Bronchial epithelial cell (primary cell): ENCODE data around the gene ZNF445. TPM values are rescaled to one million over a fixed set of nuclear protein-coding genes. Genes with fewer than 3 reads are reported as not detected.
A peak's percentile ranks its signal among the peaks of the same experiment; 100 is the strongest.

ENCODE experiments used
- DNase-seq: peaks from one replicate; pipeline ENCODE4 v3.0.0-alpha.2; 2010; ENCODE audit warnings: low read depth
- FAIRE-seq: peaks from 2 replicates; lab custom pipeline; 2011; peaks lifted over from hg19 to GRCh38; lab: Jason Lieb, UNC
- H3K27me3 ChIP-seq: 2 replicates; pipeline ENCODE4 v1.5.1; 2011; ENCODE audit warnings: low read length; ENCODE audit not compliant: control insufficient read depth, insufficient read depth
- H3K36me3 ChIP-seq: 2 replicates; pipeline ENCODE4 v1.5.1; 2011; ENCODE audit warnings: low read length; ENCODE audit not compliant: control insufficient read depth, insufficient read depth
- H3K4me3 ChIP-seq: 2 replicates; pipeline ENCODE4 v1.5.1; 2011; ENCODE audit warnings: mild to moderate bottlenecking, low read depth, low read length, control low read depth
- CTCF ChIP-seq: IDR thresholded peaks from 2 replicates; pipeline ENCODE4 v1.5.1; 2011; ENCODE audit warnings: mild to moderate bottlenecking, moderate library complexity, low read length, control low read depth, inconsistent platforms; ENCODE audit not compliant: insufficient read depth, severe bottlenecking
- total RNA-seq: library from RNA; depleted of rRNA; stranded (reverse); fragments of >200 nt; gene quantifications from 2 replicates; pipeline ENCODE4 v1.2.1, GENCODE V29; 2014

Gene ZNF445
- total RNA-seq, 1 donor from 2014 or later: 5.8 TPM

- no peaks in the 10 kb centered on the region for H3K27me3 ChIP-seq
- no peaks in the 10 kb centered on the region for H3K36me3 ChIP-seq
- H3K4me3 ChIP-seq: no peak overlapping the region
- no peak for DNase-seq
- no peak for FAIRE-seq
- TF ChIP-seq CTCF: no peak
These were observed 38.8 kb upstream of the ZNF445 start for GRCh38 chr3:44516230-44516629.

DNA sequence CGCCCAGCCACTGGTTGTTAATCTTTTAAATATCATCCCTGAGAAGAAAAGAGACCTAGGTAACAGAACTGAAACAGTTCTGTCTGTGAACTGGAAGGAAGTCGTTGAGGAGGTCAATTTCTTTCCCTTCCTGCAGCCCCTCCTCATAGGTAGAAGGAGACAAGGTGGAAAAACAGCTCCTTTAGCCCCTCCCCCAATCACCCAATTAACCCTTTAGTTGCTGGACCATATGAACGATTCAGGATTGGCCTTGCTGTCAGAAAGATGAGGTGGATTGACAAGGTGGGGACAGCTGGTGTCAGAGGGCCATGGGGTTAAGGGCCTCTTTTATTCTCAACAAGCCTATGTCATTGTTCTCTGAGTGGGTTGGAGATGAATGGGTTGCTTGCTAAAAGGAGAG, 36.0 kb upstream of the ZNF445 start:
- no peaks in the 10 kb centered on the region for H3K36me3 ChIP-seq
- FAIRE-seq (no peak), DNase-seq (no peak)
- H3K27me3 ChIP-seq: no peaks in the 10 kb centered on the region
- no peak for TF ChIP-seq CTCF
- no peak overlapping the region for H3K4me3 ChIP-seq

DNA sequence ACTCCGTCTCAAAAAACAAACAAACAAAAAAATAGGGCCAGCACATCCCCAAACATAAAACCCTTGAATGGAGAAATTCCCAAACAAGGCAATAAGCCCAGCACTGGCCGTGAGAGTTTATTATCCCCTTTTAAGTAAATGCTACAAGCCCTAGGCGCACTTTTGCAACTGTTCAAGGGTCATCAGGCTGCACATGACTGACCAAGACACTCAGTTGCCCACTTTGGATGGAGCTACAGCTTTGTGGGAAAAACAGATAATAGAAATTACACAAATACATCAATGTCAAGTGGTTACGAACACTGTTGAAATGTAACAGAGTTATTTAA, 33.7 kb upstream of the ZNF445 start:
- H3K27me3 ChIP-seq: no peaks in the 10 kb centered on the region
- TF ChIP-seq CTCF: no peak
- no peaks in the 10 kb centered on the region for H3K36me3 ChIP-seq
- DNase-seq (no peak), FAIRE-seq (no peak)
- peak overlapping the region; percentile 61 for H3K4me3 ChIP-seq

GRCh38 chr3:44510000-44510368, 32.5 kb upstream of the ZNF445 start:
- H3K27me3 ChIP-seq: no peaks in the 10 kb centered on the region
- TF ChIP-seq CTCF: no peak
- no peaks in the 10 kb centered on the region for H3K36me3 ChIP-seq
- DNase-seq (peak; percentile 8), FAIRE-seq (no peak)
- H3K4me3 ChIP-seq: peak overlapping the region; percentile 61

DNA sequence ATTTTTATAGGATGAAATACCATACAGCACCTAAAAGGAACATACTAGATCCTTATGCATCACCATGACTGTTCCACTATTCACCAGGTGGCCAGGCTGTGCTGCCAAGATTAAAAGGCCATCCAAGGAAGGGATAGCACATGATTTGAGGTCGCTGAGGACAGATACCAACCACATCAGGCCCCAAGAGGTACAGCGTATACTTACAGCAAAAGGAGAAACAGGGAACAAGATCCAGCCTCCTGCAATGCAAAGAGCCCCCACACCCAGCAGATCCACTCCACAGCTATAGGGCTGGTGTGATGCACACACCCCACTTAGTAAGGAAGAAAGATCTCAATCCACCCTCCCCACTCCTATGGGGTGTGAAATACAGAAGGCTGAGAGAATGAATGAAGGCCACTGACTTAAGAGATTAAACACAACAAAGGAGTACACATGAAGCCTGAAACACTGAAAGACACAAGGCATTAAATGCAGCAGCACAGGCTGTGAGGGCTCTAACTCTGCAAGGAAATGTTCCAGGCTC, 32.0 kb upstream of the ZNF445 start:
- no peaks in the 10 kb centered on the region for H3K27me3 ChIP-seq
- DNase-seq: no peak
- FAIRE-seq: no peak
- H3K36me3 ChIP-seq: no peaks in the 10 kb centered on the region
- TF ChIP-seq CTCF: no peak
- H3K4me3 ChIP-seq: peak overlapping the region; percentile 61

DNA sequence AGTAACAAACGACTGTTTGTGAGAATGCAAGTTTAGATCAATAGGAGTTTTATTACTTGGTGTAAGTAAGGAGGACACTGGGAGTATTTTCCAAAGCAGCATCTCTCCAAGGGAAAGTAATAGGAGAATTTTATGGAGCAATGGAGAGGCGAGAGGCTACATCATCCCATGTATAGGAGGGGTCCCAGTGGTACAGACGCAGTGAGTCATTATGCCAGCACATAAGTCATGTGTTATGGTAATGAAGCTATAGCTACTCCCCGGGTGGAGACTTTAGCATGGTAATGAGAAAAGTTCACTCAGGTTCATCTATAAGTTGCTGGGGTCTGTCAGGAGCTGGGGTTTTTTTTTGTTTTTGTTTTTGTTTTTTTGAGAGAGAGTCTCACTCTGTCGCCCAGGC, 29.5 kb upstream of the ZNF445 start:
- DNase-seq (no peak), FAIRE-seq (no peak)
- no peak overlapping the region for H3K4me3 ChIP-seq
- H3K36me3 ChIP-seq: no peaks in the 10 kb centered on the region
- TF ChIP-seq CTCF: no peak
- H3K27me3 ChIP-seq: no peaks in the 10 kb centered on the region
